GM12878 (cell line): ENCODE results near the gene TAF3. TPM values are rescaled to one million over a fixed set of nuclear protein-coding genes. Genes with fewer than 3 reads are reported as not detected.
A peak's percentile ranks its signal among the peaks of the same experiment; 100 is the strongest.

Source experiments
- ATAC-seq: fragments of 200-7000 bp; cut with Tn5 transposase; 3 replicates; pipeline ENCODE4 v1.9.1; 2020; ENCODE audit warnings: mild to moderate bottlenecking, moderate library complexity
- BruUV-seq: library from RNA; stranded (reverse); fragments of 400-500 nt; replicated peaks from 2 replicates; lab custom pipeline; 2021; lab: Mats Ljungman, UMichigan
- CTCF ChIA-PET: fragments of 300-600 bp; sonication (Branson Sonifier 250); formaldehyde crosslinking; extraction: SDS; loops from one replicate; lab custom pipeline; 2021; ENCODE audit warnings: inconsistent platforms; lab: Yijun Ruan, JAX
- POLR2A ChIA-PET: fragments of 350-600 bp; formaldehyde crosslinking; extraction: SDS; loops from one replicate; lab custom pipeline; 2021; ENCODE audit warnings: inconsistent platforms; lab: Charles Lee
- RAD21 ChIA-PET: fragments of 300-600 bp; sonication (Branson Sonifier 250); formaldehyde crosslinking; loops from one replicate; lab custom pipeline; 2023; ENCODE audit warnings: antibody characterized with exemption; ENCODE audit not compliant: unreplicated experiment; lab: Charles Lee
- SMC1A ChIA-PET: fragments of 300-600 bp; sonication (Branson Sonifier 250); formaldehyde crosslinking; loops from one replicate; lab custom pipeline; 2023; ENCODE audit not compliant: unreplicated experiment, uncharacterized antibody; lab: Charles Lee
- DNase-seq: peaks from one replicate; pipeline ENCODE4 v3.0.0-alpha.2; 2011; ENCODE audit warnings: low read depth, low spot score
- FAIRE-seq: peaks from 3 replicates; lab custom pipeline; 2011; peaks lifted over from hg19 to GRCh38; lab: Jason Lieb, UNC
- H2AFZ ChIP-seq: 2 replicates; pipeline ENCODE4 v1.6.0; 2011; ENCODE audit warnings: low read depth, low read length, control low read depth; ENCODE audit not compliant: control insufficient read depth
- H3K27ac ChIP-seq: 2 replicates; pipeline ENCODE4 v1.5.1; 2011; ENCODE audit warnings: control low read depth; ENCODE audit not compliant: control insufficient read depth, insufficient read depth
- H3K27me3 ChIP-seq, 2 experiments: replicated peaks in 1 of 2; 2 replicates each; pipeline versions ENCODE4 v1.6.0 to v1.6.1; 2011; ENCODE audit warnings: low read length in 1 of 2; ENCODE audit not compliant: control insufficient read depth in 2 of 2, insufficient read depth in 2 of 2
- H3K36me3 ChIP-seq, 2 experiments: 2 replicates each; pipeline ENCODE4 v1.5.1; 2011; ENCODE audit warnings: low read length in 1 of 2; ENCODE audit not compliant: control insufficient read depth in 2 of 2, insufficient read depth in 2 of 2
- H3K4me1 ChIP-seq: 2 replicates; pipeline ENCODE4 v1.6.1; 2011; ENCODE audit warnings: mild to moderate bottlenecking, low read length, moderate library complexity, mixed read lengths; ENCODE audit not compliant: control insufficient read depth, insufficient read depth
- H3K4me2 ChIP-seq: 2 replicates; pipeline ENCODE4 v1.6.0; 2011; ENCODE audit warnings: control low read depth; ENCODE audit not compliant: control insufficient read depth, insufficient read depth
- H3K4me3 ChIP-seq: fragments of 200-600 bp; sonication (generic); 2 replicates; pipeline ENCODE4 v1.5.1; 2016
- H3K79me2 ChIP-seq: 2 replicates; pipeline ENCODE4 v1.6.0; 2011; ENCODE audit warnings: low read length; ENCODE audit not compliant: control insufficient read depth, insufficient read depth
- H3K9ac ChIP-seq: 2 replicates; pipeline ENCODE4 v1.8.0; 2011; ENCODE audit warnings: low read length, control low read depth, mixed read lengths; ENCODE audit not compliant: control insufficient read depth, insufficient read depth
- H3K9me3 ChIP-seq: replicated peaks from 3 replicates; pipeline ENCODE4 v1.5.1; 2011; ENCODE audit warnings: mild to moderate bottlenecking, low read length; ENCODE audit not compliant: control insufficient read depth, insufficient read depth
- H4K20me1 ChIP-seq: 2 replicates; pipeline ENCODE4 v1.6.0; 2011; ENCODE audit not compliant: control insufficient read depth, insufficient read depth
- CREB1 ChIP-seq: IDR thresholded peaks from 2 replicates; pipeline ENCODE4 v1.6.1; 2012; ENCODE audit warnings: low read depth, mild to moderate bottlenecking, inconsistent platforms
- CREM ChIP-seq: IDR thresholded peaks from 2 replicates; pipeline ENCODE4 v1.6.1; 2014; ENCODE audit warnings: antibody characterized with exemption, low read depth
- JUND ChIP-seq: IDR thresholded peaks from 2 replicates; pipeline ENCODE4 v1.6.1; 2012; ENCODE audit warnings: low read depth, mild to moderate bottlenecking, low read length, improper control_type of control experiment, moderate library complexity
- NBN ChIP-seq: fragments of 450-650 bp; IDR thresholded peaks from 2 replicates; pipeline ENCODE4 v1.6.1; 2016
- NR2C2 ChIP-seq: IDR thresholded peaks from 2 replicates; pipeline ENCODE4 v1.6.1; 2011; ENCODE audit warnings: borderline replicate concordance, low read depth; ENCODE audit not compliant: control insufficient read depth, insufficient read length
- POLR2A ChIP-seq: IDR thresholded peaks from 2 replicates; pipeline ENCODE4 v1.6.1; 2011; ENCODE audit warnings: low read depth, mild to moderate bottlenecking, low read length
- RELA ChIP-seq: fragments of 450-650 bp; IDR thresholded peaks from 2 replicates; pipeline ENCODE4 v1.8.0; 2014; ENCODE audit warnings: borderline replicate concordance; ENCODE audit not compliant: partially characterized antibody
- SMARCA5 ChIP-seq: fragments of 450-650 bp; IDR thresholded peaks from 2 replicates; pipeline ENCODE4 v1.6.1; 2017; ENCODE audit warnings: mild to moderate bottlenecking
- SUZ12 ChIP-seq: fragments of 200-600 bp; sonication (generic); IDR thresholded peaks from one replicate; pipeline ENCODE4 v1.6.1; 2018; ENCODE audit warnings: antibody characterized with exemption, mild to moderate bottlenecking; ENCODE audit not compliant: unreplicated experiment
- TCF12 ChIP-seq: IDR thresholded peaks from 2 replicates; pipeline ENCODE4 v1.6.1; 2011; ENCODE audit warnings: low read depth, mild to moderate bottlenecking, low read length
- WGBS: methylation state at CpG from one replicate; pipeline ENCODE4 v1.1.6; 2016; ENCODE audit warnings: low lambda C conversion rate; ENCODE audit not compliant: insufficient replicate concordance, insufficient coverage; ENCODE audit errors: missing lambda C conversion rate; 5-methylcytosine and 5-hydroxymethylcytosine counted together
- in situ Hi-C: fragments of 300-500 bp; cut with MboI; formaldehyde crosslinking; loops from 9 replicates; pipeline ENCODE4 v1.14.3; 2018; ENCODE audit warnings: mixed read lengths
- intact Hi-C: fragments of 100-400 bp; cut with micrococcal nuclease; formaldehyde crosslinking; loops from one replicate; pipeline ENCODE4 v1.14.2; 2022; ENCODE audit not compliant: unreplicated experiment
- polyA plus RNA-seq, 11 experiments: library from polyadenylated mRNA; depleted of rRNA in 4 of 11; unstranded in 6 of 11; stranded (reverse) in 5 of 11; fragments of >200 nt; fragmentation: Nextera tagmentation in 4 of 11; fragmentation: Illumina TruSeq in 1 of 11; extraction: Ambion mirVana in 4 of 11; extraction: Trizol in 1 of 11; gene quantifications; 1 replicate in 1 of 11; 2 replicates in 10 of 11; pipeline versions ENCODE4 v1.2.1 to v1.2.3, GENCODE V29; 2011 to 2016; ENCODE audit warnings: inconsistent platforms in 2 of 11, missing spikeins in 2 of 11, low read depth in 1 of 11
- total RNA-seq, 4 experiments: library from RNA; depleted of rRNA in 3 of 4; stranded (reverse); fragments of >200 nt in 3 of 4; fragmentation: Illumina TruSeq in 1 of 4; extraction: Trizol in 1 of 4; gene quantifications; 2 replicates each; pipeline versions ENCODE4 v1.2.1 to v1.2.3, GENCODE V29; 2013 to 2021
- TF ChIP-seq, protein P1 (sequence below): fragments of 450-650 bp; formaldehyde crosslinking; IDR thresholded peaks from 2 replicates; pipeline ENCODE4 v1.4.0; 2020; ENCODE audit warnings: mild to moderate bottlenecking, moderate library complexity
- TF ChIP-seq, protein P2 (sequence below): fragments of 450-650 bp; IDR thresholded peaks from 2 replicates; pipeline ENCODE4 v1.6.1; 2017; ENCODE audit warnings: low read depth, mild to moderate bottlenecking, moderate library complexity

The TAF3 gene
- total and polyA plus RNA-seq, 10 of the 15 experiments (the other 5 are each of a cell fraction or from before 2014, with no cell fraction given): 2.0 to 10.1 (median 3.7) TPM

DNA sequence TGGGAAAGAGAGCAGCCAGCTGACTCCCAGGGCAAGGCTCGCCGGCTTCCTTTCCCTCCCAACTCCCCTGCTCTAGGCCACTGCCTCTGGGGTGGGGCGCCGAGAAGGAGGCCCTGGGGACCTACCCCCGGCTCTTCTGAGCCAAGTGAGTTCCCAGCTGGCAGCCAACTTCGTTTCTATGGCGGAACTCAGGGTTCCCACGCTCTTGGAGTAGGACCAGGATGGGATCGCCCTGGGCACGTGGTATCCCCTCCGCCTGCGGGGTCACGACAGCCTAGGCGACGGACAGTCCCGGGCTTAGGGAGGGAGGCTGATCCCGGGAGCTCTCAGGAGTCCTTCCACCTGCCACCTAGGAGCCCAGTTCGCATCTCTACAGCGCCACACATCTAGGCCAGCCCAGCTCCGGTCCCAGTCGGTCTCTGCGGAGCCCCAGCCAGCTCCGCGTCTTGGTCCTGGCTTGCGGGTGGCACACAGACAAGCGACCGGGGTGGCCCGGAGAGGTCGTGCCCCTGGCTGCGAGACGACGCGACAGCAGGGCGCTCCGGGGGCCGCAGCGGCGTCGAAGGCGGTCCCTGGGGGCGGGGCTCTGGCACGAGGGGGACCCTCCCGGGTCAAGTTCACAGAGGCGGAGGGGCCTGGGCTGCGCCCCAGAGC is 215.6 kb downstream of the TAF3 start:
- in situ Hi-C loops (loop anchor here (25.0 kb wide), 1 partner anchor 1178 kb away; no protein-coding TSS in a partner anchor), intact Hi-C loops (no loop called here)
- no TSS peak for BruUV-seq

DNA sequence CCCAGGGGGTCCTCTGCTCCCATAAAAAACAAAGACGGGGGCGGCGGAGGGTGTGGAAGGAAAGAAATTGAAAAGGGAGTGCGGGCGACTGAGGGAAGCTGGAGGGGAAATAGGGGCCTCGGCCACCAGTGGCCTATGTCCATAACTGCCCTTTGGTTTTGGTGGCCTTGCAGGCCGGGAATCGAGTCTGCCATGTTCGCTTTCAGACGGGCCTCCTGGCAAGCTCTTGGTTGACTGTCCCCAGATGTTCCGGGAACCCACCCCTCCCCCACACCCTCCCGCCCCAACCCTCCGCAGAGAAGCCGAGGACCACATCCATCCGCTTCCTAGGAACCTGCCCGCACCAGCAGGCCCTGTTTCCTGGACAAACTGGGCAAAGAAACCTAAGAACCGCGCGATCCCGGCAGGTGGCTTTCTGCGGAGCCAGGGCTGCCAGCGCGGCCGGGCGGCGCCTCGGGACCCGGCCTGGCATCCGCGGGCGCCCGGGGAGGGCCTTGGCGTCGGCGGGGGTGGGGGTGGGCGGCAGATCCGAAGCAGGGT is 216.2 kb downstream of the TAF3 start:
- no peaks in the 10 kb centered on the region for H3K9me3 ChIP-seq
- TF ChIP-seq CREM: no peak
- TF ChIP-seq RELA: no peak
- no peak for TF ChIP-seq SMARCA5
- no peak for TF ChIP-seq CREB1
- no peak for TF ChIP-seq TCF12
- TF ChIP-seq NBN: no peak
- no peak for TF ChIP-seq NR2C2
- TF ChIP-seq, protein P1, sequence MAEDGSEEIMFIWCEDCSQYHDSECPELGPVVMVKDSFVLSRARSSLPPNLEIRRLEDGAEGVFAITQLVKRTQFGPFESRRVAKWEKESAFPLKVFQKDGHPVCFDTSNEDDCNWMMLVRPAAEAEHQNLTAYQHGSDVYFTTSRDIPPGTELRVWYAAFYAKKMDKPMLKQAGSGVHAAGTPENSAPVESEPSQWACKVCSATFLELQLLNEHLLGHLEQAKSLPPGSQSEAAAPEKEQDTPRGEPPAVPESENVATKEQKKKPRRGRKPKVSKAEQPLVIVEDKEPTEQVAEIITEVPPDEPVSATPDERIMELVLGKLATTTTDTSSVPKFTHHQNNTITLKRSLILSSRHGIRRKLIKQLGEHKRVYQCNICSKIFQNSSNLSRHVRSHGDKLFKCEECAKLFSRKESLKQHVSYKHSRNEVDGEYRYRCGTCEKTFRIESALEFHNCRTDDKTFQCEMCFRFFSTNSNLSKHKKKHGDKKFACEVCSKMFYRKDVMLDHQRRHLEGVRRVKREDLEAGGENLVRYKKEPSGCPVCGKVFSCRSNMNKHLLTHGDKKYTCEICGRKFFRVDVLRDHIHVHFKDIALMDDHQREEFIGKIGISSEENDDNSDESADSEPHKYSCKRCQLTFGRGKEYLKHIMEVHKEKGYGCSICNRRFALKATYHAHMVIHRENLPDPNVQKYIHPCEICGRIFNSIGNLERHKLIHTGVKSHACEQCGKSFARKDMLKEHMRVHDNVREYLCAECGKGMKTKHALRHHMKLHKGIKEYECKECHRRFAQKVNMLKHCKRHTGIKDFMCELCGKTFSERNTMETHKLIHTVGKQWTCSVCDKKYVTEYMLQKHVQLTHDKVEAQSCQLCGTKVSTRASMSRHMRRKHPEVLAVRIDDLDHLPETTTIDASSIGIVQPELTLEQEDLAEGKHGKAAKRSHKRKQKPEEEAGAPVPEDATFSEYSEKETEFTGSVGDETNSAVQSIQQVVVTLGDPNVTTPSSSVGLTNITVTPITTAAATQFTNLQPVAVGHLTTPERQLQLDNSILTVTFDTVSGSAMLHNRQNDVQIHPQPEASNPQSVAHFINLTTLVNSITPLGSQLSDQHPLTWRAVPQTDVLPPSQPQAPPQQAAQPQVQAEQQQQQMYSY: no peak
- TF ChIP-seq, protein P2, sequence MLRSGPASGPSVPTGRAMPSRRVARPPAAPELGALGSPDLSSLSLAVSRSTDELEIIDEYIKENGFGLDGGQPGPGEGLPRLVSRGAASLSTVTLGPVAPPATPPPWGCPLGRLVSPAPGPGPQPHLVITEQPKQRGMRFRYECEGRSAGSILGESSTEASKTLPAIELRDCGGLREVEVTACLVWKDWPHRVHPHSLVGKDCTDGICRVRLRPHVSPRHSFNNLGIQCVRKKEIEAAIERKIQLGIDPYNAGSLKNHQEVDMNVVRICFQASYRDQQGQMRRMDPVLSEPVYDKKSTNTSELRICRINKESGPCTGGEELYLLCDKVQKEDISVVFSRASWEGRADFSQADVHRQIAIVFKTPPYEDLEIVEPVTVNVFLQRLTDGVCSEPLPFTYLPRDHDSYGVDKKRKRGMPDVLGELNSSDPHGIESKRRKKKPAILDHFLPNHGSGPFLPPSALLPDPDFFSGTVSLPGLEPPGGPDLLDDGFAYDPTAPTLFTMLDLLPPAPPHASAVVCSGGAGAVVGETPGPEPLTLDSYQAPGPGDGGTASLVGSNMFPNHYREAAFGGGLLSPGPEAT: no peak
- no peak for TF ChIP-seq POLR2A

More for the DNA sequence above, 215.6 kb downstream of the TAF3 start:
- no peak for FAIRE-seq
- Histone ChIP-seq H3K4me3 (no peak overlapping the region), H3K9ac (no peak overlapping the region), H3K79me2 (no peaks in the 10 kb centered on the region), H2AFZ (no peak overlapping the region), H3K36me3 (no peaks in the 10 kb centered on the region), H3K27ac (no peak overlapping the region), H4K20me1 (no peaks in the 10 kb centered on the region), H3K9me3 (no peaks in the 10 kb centered on the region), H3K4me1 (no peaks in the 10 kb centered on the region), H3K4me2 (no peak overlapping the region), H3K27me3 (peaks cover 15 to 24% of the 10 kb centered on the region in 2 experiments)
- no peak for ATAC-seq
- ChIA-PET POLR2A (no interaction called here), CTCF (no interaction called here), SMC1A (no interaction called here), RAD21 (no interaction called here)
- peak; percentile 65 for TF ChIP-seq SUZ12
- TF ChIP-seq JUND: no peak
- DNase-seq: no peak
- 41% methylated on average over 45 of the region's 45 CpGs for WGBS

More for the DNA sequence above, 216.2 kb downstream of the TAF3 start:
- in situ Hi-C loops (loop anchor here (25.0 kb wide), 1 partner anchor 1178 kb away; no protein-coding TSS in a partner anchor), intact Hi-C loops (no loop called here)
- DNase-seq (no peak), FAIRE-seq (no peak), ATAC-seq (no peak)
- Histone ChIP-seq H3K9ac (no peak overlapping the region), H3K4me1 (no peaks in the 10 kb centered on the region), H3K27me3 (peaks cover 18 to 28% of the 10 kb centered on the region in 2 experiments), H3K4me2 (no peak overlapping the region), H4K20me1 (no peaks in the 10 kb centered on the region), H3K4me3 (no peak overlapping the region), H3K36me3 (no peaks in the 10 kb centered on the region), H3K79me2 (no peaks in the 10 kb centered on the region), H3K27ac (no peak overlapping the region), H2AFZ (no peak overlapping the region)
- BruUV-seq: no TSS peak
- POLR2A ChIA-PET: no interaction called here
- 39% methylated on average over 17 of the region's 37 CpGs for WGBS
- CTCF ChIA-PET: no interaction called here
- RAD21 ChIA-PET: no interaction called here
- SMC1A ChIA-PET: no interaction called here
